K562 (cell line): ENCODE results near the gene RAB11FIP2. TPM values are rescaled to one million over a fixed set of nuclear protein-coding genes. Genes with fewer than 3 reads are reported as not detected.

ENCODE experiments used
- AFF1 ChIP-seq, 2 experiments: fragments of 450-650 bp; IDR thresholded peaks; 2 replicates each; pipeline ENCODE4 v1.6.1; 2018; ENCODE audit warnings: mild to moderate bottlenecking in 2 of 2, low read depth in 1 of 2; ENCODE audit not compliant: partially characterized antibody in 2 of 2
- ATF3 ChIP-seq, 2 experiments: fragments of 450-650 bp in 1 of 2; sonication (generic) in 1 of 2; formaldehyde crosslinking in 1 of 2; IDR thresholded peaks in 1 of 2; conservative IDR thresholded peaks in 1 of 2; 2 replicates each; pipeline versions ENCODE4 v1.6.1 to v1.8.1; 2016 to 2023; ENCODE audit warnings: mild to moderate bottlenecking in 2 of 2, moderate library complexity in 2 of 2, inconsistent platforms in 1 of 2, missing genetic modification reagents in 1 of 2
- ATF4 ChIP-seq: fragments of 450-650 bp; formaldehyde crosslinking; IDR thresholded peaks from 2 replicates; pipeline ENCODE4 v1.4.0; 2022; ENCODE audit warnings: mild to moderate bottlenecking, moderate library complexity
- CREM ChIP-seq: IDR thresholded peaks from 2 replicates; pipeline ENCODE4 v1.6.1; 2014; ENCODE audit warnings: antibody characterized with exemption, low read depth
- FOSL1 ChIP-seq: fragments of 200-800 bp; sonication (Bioruptor generic); conservative IDR thresholded peaks from 2 replicates; pipeline ENCODE4 v1.6.1; 2016; ENCODE audit warnings: missing genetic modification characterization, missing compliant biosample characterization
- HNRNPH1 ChIP-seq: fragments of 200-400 bp; formaldehyde crosslinking; optimal IDR thresholded peaks from 2 replicates; pipeline ENCODE3; 2017; ENCODE audit warnings: low read depth, mild to moderate bottlenecking, low read length, moderate library complexity
- PPARD ChIP-seq: fragments of 250-450 bp; sonication (Bioruptor Pico); IDR thresholded peaks from 2 replicates; pipeline ENCODE4 v1.8.0; 2022; ENCODE audit warnings: inconsistent platforms, mild to moderate bottlenecking, moderate library complexity
- RB1 ChIP-seq: fragments of 450-650 bp; IDR thresholded peaks from 2 replicates; pipeline ENCODE4 v1.6.1; 2017; ENCODE audit warnings: low read depth, mild to moderate bottlenecking
- RFX5 ChIP-seq: IDR thresholded peaks from 2 replicates; pipeline ENCODE4 v1.6.1; 2011; ENCODE audit warnings: low read depth, mild to moderate bottlenecking, improper control_type of control experiment, low read length
- SETDB1 ChIP-seq: IDR thresholded peaks from one replicate; pipeline ENCODE4 v1.6.1; 2012; ENCODE audit warnings: low read length, control low read depth, inconsistent platforms
- UBTF ChIP-seq, 2 experiments: IDR thresholded peaks; 2 replicates each; pipeline ENCODE4 v1.6.1; 2012; ENCODE audit warnings: improper control_type of control experiment in 2 of 2, low read depth in 2 of 2, low read length in 2 of 2, borderline replicate concordance in 1 of 2
- ZNF384 ChIP-seq: IDR thresholded peaks from 2 replicates; pipeline ENCODE4 v1.6.1; 2012; ENCODE audit warnings: low read depth, low read length, improper control_type of control experiment
- ZNF511 ChIP-seq: sonication (generic); formaldehyde crosslinking; IDR thresholded peaks from 2 replicates; pipeline ENCODE4 v1.8.0; 2022; ENCODE audit warnings: mild to moderate bottlenecking, missing genetic modification reagents
- ZNF518B ChIP-seq: fragments of 250-450 bp; sonication (Bioruptor Pico); IDR thresholded peaks from 2 replicates; pipeline ENCODE4 v1.5.0; 2021; ENCODE audit warnings: mild to moderate bottlenecking, moderate library complexity
- polyA plus RNA-seq, 8 experiments: library from polyadenylated mRNA; depleted of rRNA in 4 of 8; stranded (reverse) in 5 of 8; unstranded in 3 of 8; fragments of >200 nt; fragmentation: Nextera tagmentation in 2 of 8; fragmentation: Illumina TruSeq in 1 of 8; extraction: Ambion mirVana in 2 of 8; extraction: Trizol in 1 of 8; gene quantifications; 2 replicates each; pipeline versions ENCODE4 v1.2.1 to v1.2.3, GENCODE V29; 2011 to 2014; ENCODE audit warnings: inconsistent platforms in 1 of 8, missing spikeins in 1 of 8
- total RNA-seq, 7 experiments: library from RNA; depleted of rRNA in 6 of 7; stranded (reverse); fragments of >200 nt in 6 of 7; fragmentation: Illumina TruSeq in 2 of 7; extraction: Trizol in 2 of 7; gene quantifications; 2 replicates each; pipeline versions ENCODE4 v1.2.1 to v1.2.3, GENCODE V29; 2011 to 2021; ENCODE audit warnings: low replicate concordance in 1 of 7

The RAB11FIP2 gene
- total and polyA plus RNA-seq, 9 of the 15 experiments (the other 6 are each of a cell fraction or from before 2014, with no cell fraction given), result 3.0 to 10.6 (median 3.9) TPM

GRCh38 chr10:118002581-118002980 lies 44.2 kb downstream of the RAB11FIP2 start (continued):
- TF ChIP-seq ZNF518B (no peak), FOSL1 (tag) (peak; percentile 86), AFF1 (IDR thresholded peaks at IDR 0.05; ENCODE audit: low read depth in 1 of 2, partially characterized antibody in 2 of 2) (no peak), ATF4 (CRISPR knock-in tag) (peak; percentile 87), RFX5 (no peak), PPARD (CRISPR knock-in tag) (no peak), HNRNPH1 (no peak), ZNF511 (CRISPR knock-in tag) (no peak), ZNF384 (no peak), SETDB1 (no peak), ATF3 (IDR thresholded peaks at IDR 0.05) (peak; percentile 91), ATF3 (CRISPR knock-in tag; conservative IDR thresholded peaks at IDR 0.05) (no peak), CREM (peak; percentile 51; the same call in 1 of the 2 replicates), RB1 (no peak), UBTF (IDR thresholded peaks at IDR 0.05; ENCODE audit: borderline replicate concordance in 1 of 2, low read depth in 2 of 2, low read length in 2 of 2) (no peak)
